ENCODE results near the gene CACNA2D3.

The CACNA2D3 gene

GRCh38 chr3:54897028-54897711, 774.8 kb downstream of the CACNA2D3 start:
- DNase-seq (ENCODE audit: low read depth in 1 of 2, low spot score in 1 of 2) = no peak
- no peak for TF ChIP-seq JUND (IDR thresholded peaks at IDR 0.05; ENCODE audit: low read depth)
- in situ Hi-C loops (cut with HindIII; ENCODE audit: low pct_unique_long_range_greater_than_20kb, low sequenced_read_pairs) = no loop called here

DNA sequence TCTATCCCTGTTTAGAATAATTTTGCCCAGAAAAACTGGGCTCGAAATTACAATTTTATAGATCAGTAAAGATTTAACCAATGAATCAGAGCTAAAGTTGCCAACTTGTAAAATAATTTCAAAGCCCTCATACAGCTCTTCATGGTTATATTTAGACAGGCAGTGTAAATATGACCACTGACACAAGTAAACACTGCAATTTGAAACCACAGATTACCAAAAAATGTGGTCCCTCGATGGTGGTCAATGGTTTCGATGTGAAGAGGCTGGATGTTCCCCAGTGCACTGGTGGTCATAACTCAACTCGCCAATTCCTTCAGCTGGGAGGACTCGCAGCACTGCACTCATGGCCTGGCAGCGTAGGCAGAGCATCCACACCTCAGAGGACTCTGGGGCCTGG, 776.9 kb downstream of the CACNA2D3 start:
- no peak for TF ChIP-seq JUND (IDR thresholded peaks at IDR 0.05; ENCODE audit: low read depth)
- in situ Hi-C loops (cut with HindIII; ENCODE audit: low pct_unique_long_range_greater_than_20kb, low sequenced_read_pairs) = no loop called here
- no peak for DNase-seq (ENCODE audit: low read depth in 1 of 2, low spot score in 1 of 2)

- no peak for TF ChIP-seq JUND (IDR thresholded peaks at IDR 0.05; ENCODE audit: low read depth)
- no peak for DNase-seq (ENCODE audit: low read depth in 1 of 2, low spot score in 1 of 2)
- in situ Hi-C loops (cut with HindIII; ENCODE audit: low pct_unique_long_range_greater_than_20kb, low sequenced_read_pairs) = no loop called here
Observed at GRCh38 chr3:54900838-54901591, 778.7 kb downstream of the CACNA2D3 start.

DNA sequence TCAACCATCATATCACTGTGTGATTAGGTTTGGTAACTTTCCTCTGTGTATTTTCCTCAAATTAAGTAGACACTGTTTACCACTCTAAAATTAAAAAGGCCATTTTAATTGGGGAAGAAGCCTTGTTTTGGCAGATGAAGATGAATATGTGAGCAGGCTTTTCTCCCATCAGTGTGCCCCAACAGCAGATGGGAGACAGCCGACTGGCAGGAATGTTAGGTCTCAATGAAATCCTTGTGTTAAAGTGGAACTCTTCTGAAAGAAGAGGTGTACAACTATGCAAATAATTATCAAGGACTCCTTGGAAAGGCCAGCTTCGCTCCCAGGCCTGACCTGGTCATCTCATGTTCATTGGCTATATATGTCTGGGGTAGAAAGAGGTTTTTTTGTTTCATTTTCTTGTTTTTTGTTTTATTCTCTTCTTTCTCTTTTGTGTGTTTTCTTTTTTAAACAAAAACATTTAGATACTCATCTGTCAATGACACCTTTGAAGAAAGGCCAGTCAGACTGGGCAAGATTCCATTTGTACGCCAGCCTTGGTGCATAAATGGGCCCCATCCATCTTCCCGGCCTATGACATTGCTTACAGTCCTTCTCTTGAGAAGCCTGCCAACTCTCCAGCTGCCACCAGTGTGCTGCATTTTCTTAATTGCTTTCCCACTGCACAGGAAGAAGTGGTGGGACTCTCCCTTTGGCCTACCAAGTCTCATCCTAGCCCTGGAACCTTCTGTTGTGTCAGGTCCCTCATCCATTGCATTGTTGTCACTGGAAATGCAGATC, 779.7 kb downstream of the CACNA2D3 start:
- in situ Hi-C loops (cut with HindIII; ENCODE audit: low pct_unique_long_range_greater_than_20kb, low sequenced_read_pairs) = no loop called here
- TF ChIP-seq JUND (IDR thresholded peaks at IDR 0.05; ENCODE audit: low read depth) = no peak
- DNase-seq (ENCODE audit: low read depth in 1 of 2, low spot score in 1 of 2) = no peak

DNA sequence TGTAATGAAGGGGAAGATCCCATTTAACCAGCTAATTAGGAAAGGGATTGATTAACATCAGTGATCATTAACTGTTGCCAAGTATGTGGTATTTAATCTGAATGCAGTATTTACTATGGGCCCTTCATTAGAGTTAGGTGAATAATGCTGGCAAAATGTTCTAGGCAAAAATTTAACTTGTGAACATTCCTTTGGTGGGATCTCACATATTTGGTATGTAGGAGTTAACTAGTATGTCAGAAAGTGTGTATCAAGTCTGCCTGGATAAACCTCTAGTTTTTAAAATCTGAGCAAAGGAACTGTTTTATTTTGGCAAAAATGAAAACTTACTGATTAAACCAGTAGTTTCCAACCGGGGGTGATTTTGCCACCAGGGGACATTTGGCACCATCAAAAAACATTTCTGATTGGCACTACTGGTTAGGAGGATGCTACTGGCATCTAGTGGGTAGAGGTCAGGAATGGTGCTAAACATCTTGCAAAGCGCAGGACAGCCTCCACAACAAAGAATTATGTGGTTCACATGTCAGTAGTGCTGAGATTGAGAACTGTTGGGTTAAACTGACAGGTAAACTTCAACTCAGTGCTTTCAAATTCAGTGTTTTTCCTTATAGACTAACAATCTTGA, 783.0 kb downstream of the CACNA2D3 start:
- in situ Hi-C loops (cut with HindIII; ENCODE audit: low pct_unique_long_range_greater_than_20kb, low sequenced_read_pairs) = no loop called here
- TF ChIP-seq JUND (IDR thresholded peaks at IDR 0.05; ENCODE audit: low read depth) = no peak
- no peak for DNase-seq (ENCODE audit: low read depth in 1 of 2, low spot score in 1 of 2)

DNA sequence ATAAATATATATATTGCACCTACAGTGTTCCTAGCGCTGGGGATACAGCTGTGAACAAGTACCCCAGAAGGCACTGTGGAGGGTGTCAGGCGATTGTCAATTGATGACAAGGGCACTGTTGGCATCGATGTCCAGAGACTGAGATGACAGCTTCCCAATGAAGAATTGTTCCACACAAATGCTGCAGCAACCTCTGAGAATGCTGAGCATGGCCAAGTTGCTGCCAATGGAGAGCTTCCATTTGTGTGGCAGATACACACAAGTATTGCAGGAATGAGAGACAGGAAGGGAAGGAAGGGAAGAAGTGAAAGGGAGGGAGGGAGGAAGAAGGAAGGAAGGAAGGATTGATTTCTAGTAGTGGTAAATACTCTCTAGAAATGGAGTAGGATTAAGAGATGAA, 783.6 kb downstream of the CACNA2D3 start:
- in situ Hi-C loops (cut with HindIII; ENCODE audit: low pct_unique_long_range_greater_than_20kb, low sequenced_read_pairs) = no loop called here
- DNase-seq (ENCODE audit: low read depth in 1 of 2, low spot score in 1 of 2) = no peak
- TF ChIP-seq JUND (IDR thresholded peaks at IDR 0.05; ENCODE audit: low read depth) = no peak

DNA sequence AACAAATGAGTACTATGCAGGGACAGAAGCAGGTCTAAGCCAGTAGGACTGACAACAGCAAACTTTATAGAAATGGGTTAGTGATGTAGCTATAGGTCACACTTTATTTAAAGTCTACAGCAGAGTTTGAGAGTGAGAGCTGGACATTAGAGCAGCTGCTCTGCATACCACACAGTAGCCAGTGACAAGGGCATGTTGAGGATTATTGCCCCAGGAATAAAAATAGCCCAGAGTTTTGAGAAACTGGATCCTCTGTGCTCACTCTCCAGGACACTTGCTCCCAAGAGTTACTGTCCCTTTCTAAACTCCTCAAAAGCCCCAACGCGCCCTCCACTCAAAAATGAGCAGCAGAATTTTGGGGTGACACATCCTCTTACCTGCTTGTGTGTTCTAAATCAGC, 784.4 kb downstream of the CACNA2D3 start:
- in situ Hi-C loops (cut with HindIII; ENCODE audit: low pct_unique_long_range_greater_than_20kb, low sequenced_read_pairs) = no loop called here
- no peak for DNase-seq (ENCODE audit: low read depth in 1 of 2, low spot score in 1 of 2)
- TF ChIP-seq JUND (IDR thresholded peaks at IDR 0.05; ENCODE audit: low read depth) = no peak

DNA sequence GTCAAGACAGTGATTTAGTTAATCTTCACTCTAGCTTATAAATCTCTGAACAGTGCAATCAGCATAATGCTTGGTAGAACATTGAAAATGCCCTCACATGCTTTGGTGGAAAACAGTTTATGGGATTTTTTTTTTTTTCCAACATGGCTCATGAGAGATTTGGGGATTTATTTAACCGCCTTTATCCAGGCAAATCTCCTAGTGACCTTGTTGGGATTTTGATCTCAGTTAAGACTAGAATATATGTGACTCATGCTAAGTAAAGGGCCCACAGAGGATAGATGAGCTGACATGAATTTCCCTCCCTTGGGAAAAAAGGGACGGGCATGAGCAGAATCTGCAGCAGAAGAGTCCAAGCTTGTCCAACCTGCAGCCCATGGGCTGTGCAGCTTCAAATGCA, 786.8 kb downstream of the CACNA2D3 start:
- in situ Hi-C loops (cut with HindIII; ENCODE audit: low pct_unique_long_range_greater_than_20kb, low sequenced_read_pairs) = no loop called here
- no peak for TF ChIP-seq JUND (IDR thresholded peaks at IDR 0.05; ENCODE audit: low read depth)
- DNase-seq (ENCODE audit: low read depth in 1 of 2, low spot score in 1 of 2) = no peak

GRCh38 chr3:54914180-54914579, 791.8 kb downstream of the CACNA2D3 start:
- in situ Hi-C loops (cut with HindIII; ENCODE audit: low pct_unique_long_range_greater_than_20kb, low sequenced_read_pairs) = no loop called here
- no peak for DNase-seq (ENCODE audit: low read depth in 1 of 2, low spot score in 1 of 2)
- TF ChIP-seq JUND (IDR thresholded peaks at IDR 0.05; ENCODE audit: low read depth) = no peak

DNA sequence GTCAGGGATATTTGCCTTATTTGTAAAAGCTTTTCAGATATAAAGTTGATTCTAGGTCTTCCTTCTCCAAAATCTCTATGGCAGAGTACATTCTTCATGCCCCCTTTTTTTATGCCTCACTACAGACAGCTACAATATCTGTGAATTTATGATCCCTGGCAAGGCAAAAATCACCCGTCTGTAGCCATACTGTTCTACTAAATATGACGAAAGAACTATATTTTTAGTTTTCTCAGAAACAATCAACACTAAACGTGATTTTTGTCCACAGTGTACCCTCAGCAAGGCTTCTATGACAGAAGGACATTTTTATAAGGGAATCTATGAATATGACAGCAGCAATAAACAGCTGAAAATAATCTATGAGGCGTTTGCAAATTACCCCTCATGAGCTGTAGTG, 792.8 kb downstream of the CACNA2D3 start:
- no peak for TF ChIP-seq JUND (IDR thresholded peaks at IDR 0.05; ENCODE audit: low read depth)
- DNase-seq (ENCODE audit: low read depth in 1 of 2, low spot score in 1 of 2) = no peak
- in situ Hi-C loops (cut with HindIII; ENCODE audit: low pct_unique_long_range_greater_than_20kb, low sequenced_read_pairs) = no loop called here

- no peak for DNase-seq (ENCODE audit: low read depth in 1 of 2, low spot score in 1 of 2)
- no peak for TF ChIP-seq JUND (IDR thresholded peaks at IDR 0.05; ENCODE audit: low read depth)
- in situ Hi-C loops (cut with HindIII; ENCODE audit: low pct_unique_long_range_greater_than_20kb, low sequenced_read_pairs) = no loop called here
Observed at GRCh38 chr3:54915976-54916375, 793.6 kb downstream of the CACNA2D3 start.

DNA sequence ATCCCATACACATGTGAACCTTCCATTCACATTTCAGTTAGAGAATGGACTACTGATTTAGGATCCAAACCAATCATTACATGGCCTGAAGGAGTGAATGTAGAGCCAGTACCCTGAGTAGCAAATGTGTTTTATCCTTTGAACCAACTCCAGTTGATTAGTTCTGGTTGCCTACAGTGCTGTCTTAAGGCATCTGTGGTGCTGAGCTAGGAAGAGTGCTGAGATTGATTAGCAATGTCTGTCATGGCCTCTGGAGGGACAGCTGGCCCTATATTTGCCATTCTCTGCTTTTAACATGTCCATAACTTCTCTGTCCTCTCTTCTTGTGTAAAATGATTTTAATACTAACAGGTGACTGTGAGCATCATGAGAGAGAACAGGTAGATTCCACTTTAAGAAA, 794.4 kb downstream of the CACNA2D3 start:
- no peak for DNase-seq (ENCODE audit: low read depth in 1 of 2, low spot score in 1 of 2)
- in situ Hi-C loops (cut with HindIII; ENCODE audit: low pct_unique_long_range_greater_than_20kb, low sequenced_read_pairs) = no loop called here
- TF ChIP-seq JUND (IDR thresholded peaks at IDR 0.05; ENCODE audit: low read depth) = no peak

Measured in T47D (cell line).